Kidney glomerular epithelial cell (primary cell): ENCODE measurements around the gene NPVF.
A peak's percentile ranks its signal among the peaks of the same experiment; 100 is the strongest.

Experiments
- DNase-seq: peaks from one replicate; lab custom pipeline; 2025; lab: John Stamatoyannopoulos, UW

NPVF gene

DNA sequence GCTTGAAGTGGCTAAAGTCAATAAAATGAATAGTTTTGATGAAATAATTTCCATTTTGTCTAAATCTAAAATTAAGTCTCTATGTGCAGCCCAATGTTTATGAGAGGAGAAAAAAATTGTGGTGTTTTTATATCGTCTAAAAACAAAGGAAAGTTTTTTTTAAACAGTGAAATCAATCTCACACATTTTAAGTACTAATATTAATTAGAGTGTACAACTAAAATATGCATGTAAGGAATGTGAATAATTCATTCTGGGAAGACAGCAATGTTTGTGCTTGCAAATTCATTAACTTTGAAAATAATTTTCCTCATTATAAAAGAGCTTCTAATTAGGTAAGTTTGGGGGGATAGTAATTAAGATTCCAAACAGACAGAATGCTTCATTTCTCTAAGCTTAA lies at the start of gene NPVF:
TSS of gene NPVF (minus strand) at position 101 of the 400 bp plus-strand sequence. CDS start at position 54, 47 bp downstream.
- DNase-seq = no peak

GRCh38 chr7:25272265-25272664 lies 44.0 kb upstream of the NPVF start:
- DNase-seq = no peak

DNA sequence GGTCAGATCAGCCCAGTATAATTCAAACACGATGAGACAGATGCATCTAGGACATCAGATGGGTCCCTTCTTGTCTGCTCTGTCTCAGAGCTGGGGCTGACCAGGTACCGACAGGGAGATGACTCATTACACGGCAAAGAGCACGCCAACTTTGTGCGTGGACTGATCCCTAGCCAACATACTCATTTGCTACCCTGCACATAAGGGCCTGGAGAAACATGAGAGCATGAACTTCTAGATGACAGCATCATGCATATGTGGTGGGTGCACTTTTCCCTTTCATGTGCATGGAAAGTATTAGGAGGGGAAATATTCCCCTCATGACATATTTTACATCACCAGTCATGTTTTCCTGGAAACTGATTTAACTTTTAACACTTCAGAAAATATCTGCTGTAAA lies 35.1 kb upstream of the NPVF start:
- DNase-seq = no peak

- DNase-seq = no peak
These were observed 34.3 kb upstream of the NPVF start for GRCh38 chr7:25262586-25262985.

GRCh38 chr7:25261545-25262140 lies 33.4 kb upstream of the NPVF start:
- DNase-seq = no peak

GRCh38 chr7:25260862-25261494 lies 32.7 kb upstream of the NPVF start:
- DNase-seq = no peak

DNA sequence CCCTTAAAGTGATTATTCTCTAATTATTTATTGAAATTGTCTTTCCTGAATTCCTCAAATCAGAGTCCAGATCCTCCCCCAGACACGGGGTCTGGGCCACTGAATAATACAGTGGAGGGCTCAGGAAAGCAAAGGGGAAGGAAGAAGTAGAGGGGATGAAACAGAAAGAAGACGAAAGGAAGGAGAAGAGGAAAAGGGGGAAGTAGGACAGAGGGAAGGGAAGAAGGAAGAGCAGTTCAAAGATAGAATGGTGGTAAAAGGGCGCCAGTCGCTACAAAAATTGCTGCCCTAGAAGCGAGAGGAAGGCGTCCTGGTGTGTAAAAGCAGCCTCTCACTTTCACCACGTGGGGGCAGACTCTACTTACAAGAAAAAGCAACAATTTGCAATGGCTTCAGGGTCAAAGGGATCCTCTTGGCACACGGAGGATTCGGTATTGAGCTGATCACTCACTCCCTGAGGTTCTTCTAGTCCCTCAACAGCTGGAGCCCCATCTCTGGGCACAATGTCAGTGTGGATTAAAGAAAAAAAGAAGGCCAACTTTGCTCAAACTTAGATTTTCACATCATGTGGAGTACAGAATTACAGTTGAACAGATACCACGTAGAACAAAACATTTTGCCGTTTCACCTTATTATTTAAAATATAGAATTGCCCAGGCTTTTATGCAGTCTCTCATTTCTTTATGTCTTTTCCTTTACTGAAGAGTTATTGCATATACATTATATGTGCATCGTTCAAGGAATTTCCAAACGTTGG lies 31.4 kb upstream of the NPVF start:
- peak; percentile 17 for DNase-seq

DNA sequence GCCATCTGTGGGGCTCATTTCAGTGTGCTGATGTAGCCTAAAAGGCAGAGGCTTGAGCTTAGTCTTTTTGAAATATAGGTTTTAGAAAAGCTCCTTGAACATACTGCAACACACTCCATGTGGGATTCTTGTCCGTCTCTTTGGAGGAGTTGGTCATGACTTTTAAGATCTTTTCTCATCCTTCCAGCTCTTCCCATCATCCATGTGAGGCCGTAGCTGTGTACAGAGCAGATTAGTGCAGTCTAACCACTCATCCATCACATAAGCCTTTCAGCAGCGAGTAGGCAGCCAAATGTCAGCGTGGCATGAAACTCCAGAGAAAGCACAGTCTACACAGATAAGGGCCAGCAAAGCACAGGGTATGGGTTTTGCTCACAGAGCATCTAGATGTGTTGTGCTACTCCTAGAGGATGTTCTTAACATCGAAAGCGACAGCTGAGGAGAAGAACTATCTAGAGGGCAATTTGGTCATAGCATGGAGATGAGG lies 28.1 kb upstream of the NPVF start:
- no peak for DNase-seq

- DNase-seq = no peak
These were observed 27.5 kb upstream of the NPVF start for GRCh38 chr7:25255611-25256332.

GRCh38 chr7:25254604-25255003 lies 26.3 kb upstream of the NPVF start:
- no peak for DNase-seq

DNA sequence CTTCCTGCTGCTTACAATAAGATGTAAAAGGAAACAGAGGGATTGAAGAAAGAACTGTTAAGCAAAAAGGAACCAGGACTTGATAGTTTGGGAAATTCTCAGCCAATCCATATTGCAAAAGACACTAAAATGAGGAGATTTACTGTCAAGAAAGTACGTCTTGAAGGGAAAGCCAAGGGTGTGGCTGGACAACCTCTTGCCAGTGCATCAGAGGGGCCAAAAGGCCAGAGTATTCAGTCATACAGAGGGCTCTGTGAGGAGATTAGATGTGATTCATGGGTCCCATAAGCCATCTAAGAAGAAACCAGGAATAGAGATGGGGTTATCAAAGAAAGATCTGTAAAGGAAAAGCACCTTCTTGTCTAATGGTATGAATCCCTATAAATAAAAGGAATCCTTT lies 25.4 kb upstream of the NPVF start:
- DNase-seq = no peak

- DNase-seq = peak; percentile 70
These were observed 22.1 kb upstream of the NPVF start for GRCh38 chr7:25250386-25250785.

GRCh38 chr7:25249772-25250171 lies 21.5 kb upstream of the NPVF start:
- no peak for DNase-seq

GRCh38 chr7:25246306-25246705 lies 18.0 kb upstream of the NPVF start:
- DNase-seq = peak; percentile 45

GRCh38 chr7:25244254-25245033 lies 16.2 kb upstream of the NPVF start:
- DNase-seq = no peak

GRCh38 chr7:25242678-25243077 lies 14.4 kb upstream of the NPVF start:
- DNase-seq = no peak

DNA sequence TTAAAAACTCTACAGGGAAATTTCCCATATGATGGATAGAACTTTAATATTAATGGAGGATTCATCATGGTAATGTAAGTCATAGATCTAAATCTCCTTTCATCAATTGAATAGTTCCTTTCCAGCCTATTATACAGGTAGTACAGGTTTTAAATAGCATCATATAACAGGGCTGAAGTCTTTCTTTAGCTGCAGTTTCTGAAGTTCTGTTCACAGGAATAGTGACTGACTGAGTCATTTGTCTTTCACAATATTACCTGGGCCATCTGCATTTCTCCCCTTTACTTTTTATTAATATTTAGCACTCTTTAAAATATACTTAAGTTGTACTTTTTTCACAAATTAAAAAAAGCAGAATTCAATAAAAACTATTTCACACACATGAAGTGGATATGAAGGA lies 12.6 kb upstream of the NPVF start:
- no peak for DNase-seq

DNA sequence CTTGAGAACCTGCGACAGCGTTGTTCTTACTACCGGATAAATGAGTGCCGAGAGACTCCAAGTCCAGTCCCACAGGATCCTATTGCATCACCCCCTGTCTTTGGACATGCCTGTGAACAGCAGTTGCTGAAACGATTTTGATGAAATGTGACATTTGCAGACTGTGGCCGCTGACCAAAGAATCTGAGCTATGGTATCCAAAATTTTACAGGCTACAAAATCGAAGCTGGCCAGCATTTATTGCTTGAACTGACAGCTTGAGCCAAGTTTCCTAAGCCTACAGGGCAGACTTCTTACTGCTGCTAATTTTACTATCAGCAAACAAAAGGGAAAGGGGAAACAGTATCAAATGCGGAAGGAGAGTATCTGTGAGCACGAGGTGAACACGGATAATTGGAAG lies 12.1 kb upstream of the NPVF start:
- DNase-seq = no peak

- no peak for DNase-seq
These were observed 11.6 kb upstream of the NPVF start for GRCh38 chr7:25239888-25240287.

DNA sequence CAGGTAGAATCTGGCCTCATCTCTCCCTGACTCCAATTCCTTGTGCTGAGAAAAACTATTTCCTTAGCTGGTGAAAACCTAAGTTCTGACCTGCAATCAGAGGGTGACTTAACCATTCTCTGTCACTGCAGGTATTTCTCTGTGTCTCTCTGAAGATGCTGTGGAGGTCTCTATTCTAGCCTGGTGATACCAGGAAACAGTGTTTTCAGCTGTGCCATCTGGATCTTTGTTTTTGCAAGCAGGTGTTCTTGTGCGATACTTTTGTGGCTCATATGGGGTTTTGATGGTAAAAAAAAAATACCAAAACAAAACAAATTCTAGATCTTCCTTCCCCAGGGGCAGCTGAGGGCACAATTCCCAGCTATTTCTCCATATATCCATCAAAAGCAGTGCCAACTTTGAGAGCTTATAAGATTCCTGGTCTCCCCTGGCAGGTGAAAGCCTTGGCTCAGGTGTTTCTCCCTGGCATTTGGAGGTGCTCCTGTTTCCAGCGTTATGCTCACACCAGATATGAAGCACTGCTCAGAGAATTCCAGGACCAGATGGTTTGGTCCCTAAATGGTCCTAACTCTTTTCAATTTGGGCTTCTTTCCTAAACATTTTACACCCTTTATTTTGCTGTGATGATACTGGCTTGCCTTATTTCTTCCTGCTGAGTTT lies 9.9 kb upstream of the NPVF start:
- DNase-seq = no peak

DNA sequence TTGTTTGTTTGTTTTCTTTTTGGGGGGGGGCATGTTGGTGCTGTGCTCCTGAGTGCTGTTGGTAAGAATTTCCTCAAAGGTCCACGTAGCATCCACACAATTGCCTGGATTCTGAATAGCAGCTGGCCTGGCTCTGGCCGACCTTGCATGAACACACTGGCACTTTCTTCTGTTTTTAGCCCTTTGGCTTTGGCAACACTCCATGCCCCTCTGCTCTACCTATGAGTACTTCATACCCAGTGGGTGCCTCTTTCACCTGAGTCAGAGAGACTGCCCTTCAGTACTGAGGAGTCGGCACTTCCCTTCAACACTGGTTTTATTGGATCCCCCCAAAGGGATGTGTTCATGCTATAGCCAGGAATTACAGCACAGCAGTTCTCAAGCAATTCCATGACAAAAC lies 7.2 kb upstream of the NPVF start:
- no peak for DNase-seq
